ENCODE results near the gene SDK2.

The SDK2 gene

DNA sequence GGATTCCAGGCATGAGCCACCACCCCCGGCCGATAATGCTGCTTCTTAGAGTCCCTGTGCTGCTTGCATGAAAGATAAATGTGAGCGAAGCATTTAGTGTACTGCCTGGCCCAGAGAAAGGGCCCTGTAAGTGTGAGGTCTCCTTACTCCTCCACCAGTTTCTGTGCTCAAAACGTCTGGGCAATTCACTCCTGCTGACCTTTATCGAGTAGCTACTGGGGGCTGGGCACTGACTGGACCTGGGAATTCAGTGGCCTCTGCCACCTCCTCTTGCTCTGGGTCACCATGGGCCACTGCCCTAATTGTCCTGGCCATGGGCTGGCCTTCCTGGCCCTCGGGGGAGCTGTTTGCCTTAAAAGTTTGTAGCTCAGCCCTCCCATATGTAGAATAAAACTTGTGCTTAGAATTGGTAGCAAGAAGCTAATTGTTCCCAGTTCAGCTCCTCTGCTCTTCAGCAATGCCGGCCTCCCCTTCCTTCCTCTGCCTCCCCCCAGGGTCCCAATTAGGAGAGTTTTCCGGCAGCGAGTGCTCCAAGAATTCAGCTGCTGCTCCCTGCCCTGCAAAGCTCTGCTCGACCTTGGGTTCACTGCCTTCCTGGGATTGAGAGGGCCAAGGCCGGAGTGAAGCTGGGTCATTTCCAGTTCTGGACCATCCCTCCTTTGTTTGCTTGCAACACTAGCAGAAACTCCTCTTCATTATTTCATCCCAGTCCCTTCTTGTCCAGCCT lies 233.5 kb downstream of the SDK2 start:
- FAIRE-seq, result no peak

DNA sequence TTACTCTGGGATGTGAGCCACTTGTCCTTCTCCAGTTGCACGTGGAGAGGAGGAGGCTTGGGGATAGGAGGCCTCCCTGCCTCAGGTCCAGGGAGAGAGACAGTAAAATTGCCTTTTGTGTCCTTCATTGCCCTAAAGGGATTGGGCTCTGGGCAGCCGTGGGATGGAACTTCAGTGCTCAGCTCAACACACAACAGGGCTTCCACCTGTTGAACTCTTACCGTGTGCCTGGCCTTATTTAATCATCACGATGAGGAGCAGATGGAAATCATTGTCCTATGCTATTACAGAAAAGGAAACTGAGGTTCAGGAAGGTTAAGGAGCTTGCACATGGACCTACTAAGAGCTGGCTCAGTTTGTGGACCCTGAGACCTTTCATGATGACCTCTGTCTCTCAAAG lies 240.0 kb downstream of the SDK2 start:
- FAIRE-seq, result no peak

DNA sequence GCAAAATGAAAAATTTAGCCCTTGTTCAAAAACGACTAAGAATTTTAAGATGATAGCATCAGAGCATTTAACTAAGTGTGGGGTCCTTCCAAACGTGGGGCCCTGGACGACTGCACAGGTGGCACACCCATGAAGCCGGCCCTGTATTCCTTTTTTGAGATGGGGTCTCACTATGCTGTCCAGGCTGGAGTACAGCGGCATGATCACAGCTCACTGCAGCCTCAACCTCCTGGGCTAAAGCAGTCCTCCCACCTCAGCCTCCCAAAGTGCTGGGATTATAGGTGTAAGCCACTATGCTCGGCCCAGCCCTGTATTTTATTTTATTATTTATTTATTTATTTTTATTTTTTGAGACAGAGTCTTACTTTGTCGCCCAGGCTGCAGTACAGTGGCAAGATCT lies 241.8 kb downstream of the SDK2 start:
- FAIRE-seq, result no peak

DNA sequence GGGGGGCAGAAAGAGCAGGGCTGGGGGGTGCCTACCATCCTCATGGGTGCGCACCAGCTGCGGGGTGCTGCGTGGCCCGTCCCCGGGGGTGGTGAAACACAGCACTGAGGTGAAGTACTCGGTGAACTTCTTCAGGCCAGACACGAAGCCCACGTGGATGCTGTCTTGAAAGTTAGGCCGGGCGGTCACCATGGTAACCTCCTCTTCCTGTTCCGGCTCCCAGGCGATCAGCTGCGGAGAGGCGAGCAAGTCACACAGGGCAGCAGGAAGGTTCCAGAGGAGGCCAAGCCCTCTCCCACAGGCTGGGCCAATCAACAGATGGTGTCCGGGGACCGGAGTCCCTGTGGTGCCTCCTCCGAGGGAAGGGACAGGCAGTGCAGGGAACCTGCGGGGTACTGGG lies 242.3 kb downstream of the SDK2 start:
- FAIRE-seq, result no peak

DNA sequence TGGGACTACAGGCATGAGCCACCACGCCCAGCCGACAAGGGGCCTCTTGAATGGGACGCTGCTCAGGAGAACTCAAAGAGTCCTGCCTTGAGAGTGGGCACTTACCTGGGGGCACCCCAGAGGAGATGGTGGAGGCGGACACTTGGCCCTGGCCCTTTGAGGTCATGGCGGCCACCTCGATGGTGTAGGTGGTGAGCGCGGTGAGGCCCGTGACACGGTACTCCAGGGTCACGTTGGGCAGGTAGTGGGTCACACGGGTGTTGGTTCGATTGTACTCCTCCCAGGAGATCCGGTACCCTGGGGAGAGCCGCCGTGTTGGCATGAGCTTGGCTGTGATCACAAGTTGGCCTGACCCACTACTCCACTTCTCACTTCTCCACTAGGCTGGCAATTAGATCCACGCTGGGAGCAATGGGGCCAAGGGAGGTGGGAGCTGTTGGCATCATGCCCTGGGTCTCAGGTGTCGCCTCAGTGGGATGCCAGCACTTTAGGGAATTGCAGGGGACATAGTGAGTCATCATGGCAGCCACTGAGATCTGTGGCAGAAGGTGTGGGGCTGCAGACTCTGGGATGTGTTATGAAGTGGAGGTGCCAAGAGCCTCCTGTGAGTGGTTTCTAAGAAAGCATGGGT lies 243.2 kb downstream of the SDK2 start:
- FAIRE-seq, result no peak

DNA sequence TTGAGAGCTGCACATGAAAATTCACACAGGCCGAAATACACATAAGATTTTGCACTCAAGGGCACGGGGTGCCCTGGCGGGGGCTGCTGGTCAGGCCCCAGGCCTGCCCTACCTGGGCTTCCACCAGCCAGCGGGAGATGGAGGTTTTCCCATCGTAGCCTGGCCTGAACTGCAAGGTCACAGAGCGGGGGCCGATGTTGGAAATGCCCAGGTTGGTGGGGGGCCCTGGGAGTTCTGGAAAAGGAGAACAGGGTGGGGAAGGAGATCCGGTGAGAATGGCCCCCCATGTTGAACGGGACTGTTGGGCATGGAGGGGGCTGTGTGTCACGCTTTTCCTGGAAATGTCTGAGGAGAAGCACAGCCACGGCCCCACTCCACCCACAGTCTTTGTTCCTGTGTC lies 245.2 kb downstream of the SDK2 start:
- no peak for FAIRE-seq

DNA sequence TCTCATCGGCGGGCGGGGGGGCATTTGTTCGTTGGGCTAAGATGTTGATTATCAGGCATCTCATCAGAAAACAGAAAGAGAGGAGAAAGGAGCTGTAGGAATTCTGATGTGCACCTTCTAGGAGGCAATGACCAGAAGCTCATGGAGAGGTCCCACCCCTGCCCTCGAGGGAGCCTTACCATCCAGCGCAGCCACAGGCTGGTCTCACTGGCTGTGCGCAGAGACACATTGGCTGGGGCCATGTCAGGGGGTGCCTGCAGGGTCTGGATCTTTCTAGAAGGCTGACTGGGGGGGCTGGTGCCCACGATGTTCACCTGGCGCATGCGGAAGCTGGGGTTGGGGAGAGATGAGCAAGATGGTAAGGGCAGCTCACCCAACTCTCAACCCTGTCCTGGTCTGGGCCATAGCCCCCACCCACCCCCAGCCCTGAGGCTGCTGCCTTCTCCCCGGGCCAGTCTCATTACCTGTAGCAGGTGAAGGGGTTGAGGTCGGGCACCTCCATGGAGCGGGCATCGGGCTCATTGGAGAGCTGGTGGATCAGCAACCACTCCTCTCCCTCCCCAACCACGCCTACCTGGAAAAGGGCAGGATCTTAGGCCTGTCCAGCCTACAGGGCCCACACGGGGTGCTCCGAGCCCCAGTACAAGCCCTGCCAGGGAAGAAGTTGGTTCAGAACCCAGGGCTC lies 246.2 kb downstream of the SDK2 start:
- no peak for FAIRE-seq

DNA sequence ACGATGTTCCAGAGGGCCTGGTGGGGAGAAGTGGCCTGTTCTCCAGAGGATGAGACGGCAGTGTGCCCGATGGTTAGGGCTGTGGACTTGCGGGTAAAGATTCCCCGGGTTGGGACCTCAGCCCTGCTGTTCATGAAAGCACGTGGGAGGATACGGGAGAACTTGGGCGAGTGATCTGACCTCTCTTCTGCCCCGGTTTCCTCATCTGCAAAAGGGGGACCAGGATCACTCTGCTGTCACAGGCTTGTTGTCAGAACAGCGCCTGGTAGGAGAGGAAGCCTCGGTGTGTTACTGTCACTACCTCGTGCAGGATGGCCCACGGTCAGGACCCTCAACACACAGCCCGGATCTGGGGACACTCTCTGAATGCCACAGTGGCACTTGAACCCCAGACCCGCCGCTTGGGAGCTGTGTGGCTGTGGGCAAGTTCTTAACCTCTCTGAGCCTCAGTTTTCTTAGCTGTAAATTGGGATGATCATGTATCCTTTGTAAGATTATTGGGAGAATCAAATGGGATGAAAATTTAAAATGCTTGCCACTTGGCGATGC lies 246.9 kb downstream of the SDK2 start:
- no peak for FAIRE-seq

DNA sequence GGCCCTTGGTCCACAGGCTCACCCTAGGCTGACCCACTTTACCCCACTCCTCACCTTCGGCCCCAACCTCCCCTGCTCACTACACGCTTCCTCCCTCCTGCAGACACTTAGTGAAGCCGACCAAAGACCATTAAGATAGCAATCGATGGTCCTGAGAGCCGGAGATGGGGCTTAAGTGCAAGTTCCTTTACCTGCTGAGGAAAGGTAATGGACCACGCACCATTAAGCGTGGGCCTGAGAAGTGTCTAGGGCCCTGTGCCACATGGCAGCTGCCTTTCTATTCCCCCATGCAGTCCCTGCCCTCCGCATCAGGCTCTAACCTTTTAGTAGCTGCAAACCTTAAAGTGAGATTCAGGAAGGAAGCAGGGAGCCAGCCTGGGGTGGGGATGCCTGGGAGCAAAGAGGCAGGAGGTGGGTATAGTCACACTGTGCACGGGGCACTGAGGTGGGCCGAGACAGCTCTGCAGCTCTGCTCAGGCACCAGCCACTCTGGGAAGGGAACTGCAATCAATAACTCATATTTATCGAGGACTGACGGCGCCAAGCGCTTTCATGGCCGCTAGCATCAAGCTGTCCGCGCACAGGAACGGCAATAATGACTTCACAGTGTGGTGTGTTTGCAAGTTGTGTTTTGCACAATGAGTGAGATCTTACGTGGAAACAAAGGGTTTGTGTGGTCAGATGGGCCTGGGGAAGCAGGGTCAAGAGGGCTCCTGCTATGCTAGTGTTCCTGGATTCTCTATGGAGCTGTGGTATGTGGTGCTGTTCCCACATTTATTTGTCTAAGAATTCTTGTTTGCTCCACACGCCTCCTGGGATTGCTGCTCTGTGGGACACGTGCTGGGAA lies 247.6 kb downstream of the SDK2 start:
- no peak for FAIRE-seq

DNA sequence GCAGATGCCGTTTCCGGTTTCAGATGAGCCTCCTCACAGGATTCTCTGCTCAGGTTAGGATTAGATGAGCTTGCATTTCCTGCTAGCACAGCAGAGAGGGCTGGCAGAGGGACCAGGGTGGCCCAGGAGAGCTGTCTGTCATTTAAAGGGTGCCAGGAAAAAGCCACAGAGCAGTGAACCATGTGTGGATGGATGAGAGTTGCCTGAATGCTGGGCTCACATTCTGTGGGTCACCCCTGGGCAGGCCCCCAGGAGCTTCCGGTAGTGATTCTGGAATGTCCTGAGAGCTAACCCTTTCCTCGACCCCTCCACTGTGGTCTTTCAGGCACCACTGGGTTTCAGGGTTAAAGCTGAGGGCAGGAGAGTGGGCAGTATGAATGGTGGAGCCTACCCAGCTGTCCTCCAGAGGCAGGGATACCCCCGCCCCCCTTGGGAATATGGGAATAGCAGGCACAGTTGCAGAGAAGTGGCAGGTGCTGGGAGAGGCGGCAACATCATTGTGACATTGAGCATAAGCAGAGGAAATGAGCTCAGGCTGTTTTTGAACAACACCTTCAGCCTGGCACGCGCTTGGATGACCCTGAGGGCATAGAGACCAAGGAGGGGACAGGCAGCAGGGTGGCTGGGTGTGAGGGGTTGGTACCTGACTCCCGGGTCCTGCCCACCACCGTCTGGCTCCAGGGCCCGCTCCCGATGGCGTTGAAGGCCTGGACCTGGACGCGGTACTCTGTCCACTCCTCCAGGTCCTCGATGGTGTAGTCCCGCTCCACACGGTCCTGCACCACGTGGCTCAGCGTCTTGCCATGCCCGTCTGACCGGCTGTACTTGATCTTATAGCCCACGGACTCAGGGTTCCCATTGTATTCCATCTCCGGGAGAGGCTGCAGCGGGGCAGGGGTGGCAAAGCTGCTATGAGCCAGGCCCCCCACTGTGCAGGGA lies 249.5 kb downstream of the SDK2 start:
- no peak for FAIRE-seq

DNA sequence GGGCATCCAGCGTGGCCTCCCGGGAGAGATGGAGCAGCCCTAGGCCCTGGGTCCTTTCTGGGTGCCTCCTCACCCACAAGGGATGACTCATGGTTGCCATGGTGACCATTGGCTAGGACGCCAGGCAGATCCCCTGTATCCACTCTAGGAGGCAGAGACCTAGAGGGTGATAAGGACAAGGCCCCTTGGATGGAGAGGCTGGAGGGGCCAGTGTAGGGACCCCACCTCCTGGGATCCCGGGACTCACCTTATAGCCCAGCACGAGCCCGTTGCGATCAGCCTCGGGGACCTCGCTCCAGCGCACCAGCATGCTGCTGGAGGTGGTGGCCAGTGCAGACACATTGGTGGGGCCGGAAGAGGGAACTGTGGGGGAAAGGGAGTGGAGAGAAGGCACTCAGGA lies 250.3 kb downstream of the SDK2 start:
- no peak for FAIRE-seq

DNA sequence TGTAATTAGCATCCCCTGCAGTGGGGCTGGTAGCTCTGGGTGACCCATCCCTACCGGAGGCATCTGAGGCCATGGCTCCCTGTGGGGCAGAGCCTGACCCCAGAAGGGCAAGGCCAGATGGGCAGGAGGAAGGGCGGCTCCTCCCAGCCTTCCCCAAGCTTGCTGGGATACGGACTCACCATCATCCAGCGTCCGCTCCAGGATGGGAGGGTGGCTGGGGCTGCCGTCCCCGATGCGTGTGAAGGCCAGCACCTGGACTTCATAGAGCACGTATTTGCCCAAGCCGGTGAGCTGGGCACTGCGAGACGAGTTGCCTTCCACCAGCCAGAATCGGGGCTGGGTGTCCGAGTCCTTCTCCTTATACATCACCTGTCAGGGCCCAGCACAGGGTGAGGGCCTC lies 250.9 kb downstream of the SDK2 start:
- no peak for FAIRE-seq

DNA sequence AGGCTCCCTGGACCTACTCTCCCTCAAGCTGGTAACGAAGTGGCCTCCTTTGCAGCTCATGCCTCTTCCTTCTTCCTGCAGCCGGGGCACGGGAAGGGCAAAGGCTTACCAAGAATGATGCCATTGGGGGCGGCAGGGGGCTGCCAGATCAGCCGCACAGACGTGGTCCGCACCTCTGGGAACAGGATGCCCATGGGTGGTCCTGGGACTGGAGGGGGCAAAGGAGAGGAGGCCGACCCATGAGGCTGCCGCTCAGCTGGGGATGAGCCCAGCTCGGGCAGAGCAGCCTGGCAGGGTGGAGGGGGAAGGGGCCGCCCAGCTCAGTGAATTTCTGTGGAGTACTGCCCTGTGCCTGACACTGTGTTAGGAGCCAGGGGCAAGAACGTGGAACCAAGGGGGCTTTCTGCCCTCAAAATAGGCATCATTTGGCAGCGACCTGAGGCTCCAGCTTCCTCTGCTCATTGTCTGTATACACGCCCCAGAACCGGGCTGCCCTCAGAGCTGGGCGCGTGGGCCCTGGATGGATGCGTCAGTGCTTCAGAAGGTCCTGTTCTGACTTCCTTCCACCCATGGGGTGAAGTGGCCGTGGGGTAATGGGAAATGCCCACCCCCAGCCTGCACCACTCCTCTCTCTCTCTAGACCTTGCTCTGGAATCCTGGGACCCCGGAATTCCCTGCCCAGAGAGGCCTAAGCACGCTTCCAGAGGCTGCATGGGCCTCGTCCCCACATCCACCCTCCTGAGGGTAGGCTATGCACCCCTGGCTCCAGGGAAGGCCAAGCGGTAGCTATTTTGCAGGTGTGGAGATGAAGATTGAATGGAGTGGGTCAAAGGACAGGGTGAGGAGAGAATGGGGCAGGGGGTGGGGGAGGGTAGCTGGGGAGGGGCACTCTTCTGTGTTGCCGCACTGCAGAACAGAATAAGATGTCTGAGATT lies 252.6 kb downstream of the SDK2 start:
- no peak for FAIRE-seq

DNA sequence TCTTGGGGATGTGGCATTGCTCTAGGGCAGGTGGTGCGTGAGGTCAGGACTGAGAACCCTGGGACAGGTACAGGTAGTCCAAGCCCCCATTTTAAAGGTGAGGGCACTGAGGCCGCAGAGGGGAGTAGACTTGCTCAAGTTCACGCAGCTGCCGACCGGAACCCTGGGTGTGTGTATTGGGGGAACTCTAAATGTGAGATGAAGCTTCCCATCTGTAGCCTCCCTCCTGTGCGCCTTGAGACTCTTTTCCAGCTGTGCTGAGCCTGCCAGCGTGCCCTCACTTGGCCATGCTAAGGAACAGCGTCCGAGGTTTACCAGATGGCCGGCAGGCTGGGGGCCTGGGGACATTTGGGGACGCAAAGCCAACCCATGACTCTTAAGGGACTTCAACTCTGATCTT lies 253.4 kb downstream of the SDK2 start:
- no peak for FAIRE-seq

DNA sequence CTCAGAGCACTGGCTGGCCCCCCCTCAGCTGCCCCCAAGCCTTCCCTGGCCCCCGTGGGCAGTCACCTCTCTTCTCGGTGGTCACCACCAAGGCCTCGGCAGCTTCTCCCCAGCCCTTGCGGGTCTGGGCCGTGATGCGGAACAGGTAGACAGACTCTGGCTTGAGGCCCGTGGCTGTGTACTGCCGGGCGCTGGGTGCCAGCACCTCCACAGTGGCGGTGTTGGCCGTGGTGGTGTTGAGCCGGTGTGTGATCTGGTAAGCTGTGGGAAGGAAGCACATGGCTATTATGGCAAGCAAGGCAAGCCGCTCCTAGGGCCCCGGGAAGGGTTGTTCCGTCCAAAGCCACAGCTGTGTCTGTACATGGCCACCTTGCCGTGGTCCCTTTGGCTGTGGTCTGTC lies 254.0 kb downstream of the SDK2 start:
- no peak for FAIRE-seq

DNA sequence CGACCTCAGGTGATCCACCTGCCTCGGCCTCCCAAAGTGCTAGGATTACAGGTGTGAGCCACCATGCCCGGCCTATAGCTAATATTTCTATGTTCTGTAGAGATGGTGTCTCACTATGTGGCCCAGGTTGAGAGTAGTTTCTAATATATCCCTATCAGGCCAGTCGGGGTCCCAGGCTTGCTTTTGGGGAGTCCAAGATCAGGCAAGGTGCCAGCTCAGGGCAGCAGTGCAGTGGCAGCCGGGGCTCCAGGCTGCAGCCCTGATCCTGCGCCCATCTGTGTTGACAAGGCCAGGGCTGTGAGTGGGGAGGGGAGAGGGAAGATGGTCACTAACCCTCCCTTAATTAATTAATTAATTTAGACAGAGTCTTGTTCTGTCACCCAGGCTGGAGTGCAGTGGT lies 254.8 kb downstream of the SDK2 start:
- FAIRE-seq, result no peak

DNA sequence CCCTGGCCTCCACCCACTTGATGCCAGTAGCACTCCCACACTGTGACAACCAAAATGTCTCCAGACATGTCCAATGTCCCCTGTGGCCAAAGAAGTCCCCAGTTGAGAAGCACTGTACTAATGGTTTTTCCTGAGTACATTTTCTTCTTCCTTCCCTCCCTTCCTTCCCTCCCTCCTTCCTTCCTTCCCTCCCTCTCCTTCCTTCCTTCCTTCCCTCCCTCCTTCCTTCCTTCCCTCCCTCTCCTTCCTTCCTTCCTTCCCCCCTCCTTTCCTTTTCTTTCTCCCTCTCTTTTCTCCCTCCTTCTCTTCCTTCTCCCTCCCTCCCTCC lies 255.7 kb downstream of the SDK2 start:
- no peak for FAIRE-seq

DNA sequence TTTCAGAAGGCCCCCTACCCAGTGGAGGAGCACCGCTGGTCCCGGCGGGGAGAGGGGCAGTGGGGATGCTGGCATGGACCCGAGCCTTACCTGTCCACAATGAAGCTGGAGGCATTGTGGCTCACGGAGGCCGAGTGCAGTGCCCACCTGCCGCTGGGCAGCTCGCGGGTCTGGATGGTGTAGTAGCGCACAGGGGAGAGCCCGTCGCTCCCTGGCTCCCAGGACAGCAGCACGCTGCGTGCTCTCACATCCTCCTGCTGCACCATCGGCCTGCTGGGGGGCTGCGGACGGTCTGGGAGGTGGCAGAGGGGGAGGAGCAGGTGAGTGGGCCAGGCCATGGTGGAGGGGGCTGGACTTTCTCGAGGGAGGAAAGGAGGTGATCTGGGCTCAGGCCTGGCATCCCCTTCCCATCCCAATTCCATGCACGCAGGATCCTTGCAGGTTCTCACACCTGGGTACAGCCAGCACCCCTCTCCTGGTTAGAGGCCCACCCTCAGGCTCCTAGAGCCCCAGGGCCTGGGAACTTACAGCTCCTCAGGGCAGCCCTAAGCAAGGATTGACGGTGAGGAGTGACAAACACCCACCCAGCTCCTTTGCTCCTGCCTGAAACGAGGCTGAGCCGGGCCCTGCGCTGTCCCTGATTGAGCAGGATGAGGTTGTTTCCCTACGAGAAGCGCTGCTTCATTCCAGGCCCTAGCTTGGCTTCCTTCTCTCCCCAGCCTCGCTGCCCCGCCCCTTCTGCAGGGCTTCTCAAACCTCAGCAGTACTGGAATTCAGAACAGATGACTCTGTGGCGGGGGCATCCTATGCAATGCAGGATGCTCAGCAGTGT lies 256.3 kb downstream of the SDK2 start:
- no peak for FAIRE-seq

DNA sequence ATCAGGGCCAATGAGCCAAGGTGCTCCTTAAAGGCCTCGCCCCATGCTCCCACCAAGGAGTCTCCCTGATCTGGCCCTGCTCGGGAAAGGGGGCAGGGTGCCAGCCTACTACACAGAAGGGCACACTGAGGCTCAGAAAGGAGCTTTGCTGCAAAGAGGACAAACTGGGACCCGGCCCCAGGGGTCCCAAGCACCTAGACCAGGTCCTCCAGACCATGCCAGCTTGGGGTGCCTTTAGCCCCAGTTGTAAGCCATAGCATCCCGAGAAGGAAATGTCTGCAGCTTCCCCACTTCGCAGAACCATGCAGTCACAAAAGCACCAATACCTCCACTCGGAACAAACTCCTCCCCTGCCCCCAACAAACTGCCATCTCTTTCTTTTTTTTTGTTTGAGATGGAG lies 257.7 kb downstream of the SDK2 start:
- FAIRE-seq, result no peak

DNA sequence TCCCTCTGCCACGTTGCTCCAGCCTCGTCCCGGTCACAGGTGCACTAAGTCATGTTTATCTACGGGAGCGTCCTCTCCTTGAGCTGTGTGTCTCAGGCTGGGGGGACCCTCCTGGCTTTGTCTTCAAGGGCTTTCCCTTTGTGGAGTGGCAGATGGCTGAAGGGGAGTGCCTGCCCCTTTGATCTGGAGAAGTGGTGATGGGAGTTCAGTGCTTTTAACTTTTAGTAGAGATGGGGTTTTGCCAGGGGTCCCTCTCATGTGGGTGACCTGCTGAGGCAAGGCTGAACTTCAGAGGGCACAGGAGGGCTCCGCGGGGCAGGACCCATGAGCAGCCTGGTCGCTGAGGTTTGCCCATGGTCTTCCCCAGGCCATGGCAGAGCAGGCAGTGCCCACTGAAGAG lies 259.3 kb downstream of the SDK2 start:
- no peak for FAIRE-seq
